ENCODE data around the gene AMER3.
A peak's percentile ranks its signal among the peaks of the same experiment; 100 is the strongest.

The AMER3 gene

GRCh38 chr2:130749641-130750040 is 5.7 kb upstream of the AMER3 start:
- DNase-seq (ENCODE audit: low spot score), result no peak

GRCh38 chr2:130754811-130755210 is 529 bp upstream of the AMER3 start:
- DNase-seq (ENCODE audit: low spot score), result no peak

GRCh38 chr2:130756053-130756873 is 923 bp downstream of the AMER3 start:
- DNase-seq (ENCODE audit: low spot score), result peak; percentile 57

GRCh38 chr2:130756874-130757668 is 1.7 kb downstream of the AMER3 start:
- DNase-seq (ENCODE audit: low spot score), result no peak

- no peak for DNase-seq (ENCODE audit: low spot score)
Measured at GRCh38 chr2:130759906-130760753, 4.8 kb downstream of the AMER3 start.

GRCh38 chr2:130760754-130761751 is 5.7 kb downstream of the AMER3 start:
- DNase-seq (ENCODE audit: low spot score), result no peak

GRCh38 chr2:130762031-130762909 is 6.9 kb downstream of the AMER3 start:
- no peak for DNase-seq (ENCODE audit: low spot score)

GRCh38 chr2:130762910-130763385 is 7.6 kb downstream of the AMER3 start:
- DNase-seq (ENCODE audit: low spot score), result no peak

- DNase-seq (ENCODE audit: low spot score), result no peak
Measured at GRCh38 chr2:130763405-130763804, 8.1 kb downstream of the AMER3 start.

GRCh38 chr2:130764035-130764820 is 8.9 kb downstream of the AMER3 start:
- no peak for DNase-seq (ENCODE audit: low spot score)

GRCh38 chr2:130764821-130765115 is 9.4 kb downstream of the AMER3 start:
- no peak for DNase-seq (ENCODE audit: low spot score)

- DNase-seq (ENCODE audit: low spot score), result no peak
Measured at GRCh38 chr2:130765464-130765863, 10.1 kb downstream of the AMER3 start.

GRCh38 chr2:130766037-130766436 is 10.7 kb downstream of the AMER3 start:
- DNase-seq (ENCODE audit: low spot score), result no peak

- no peak for DNase-seq (ENCODE audit: low spot score)
Measured at GRCh38 chr2:130766711-130767407, 11.5 kb downstream of the AMER3 start.

- DNase-seq (ENCODE audit: low spot score), result peak; percentile 37
Measured at GRCh38 chr2:130767408-130767775, 12.1 kb downstream of the AMER3 start.

GRCh38 chr2:130768191-130768855 is 13.0 kb downstream of the AMER3 start:
- no peak for DNase-seq (ENCODE audit: low spot score)

GRCh38 chr2:130769343-130769907 is 14.1 kb downstream of the AMER3 start:
- DNase-seq (ENCODE audit: low spot score), result no peak

GRCh38 chr2:130776550-130776949 is 21.2 kb downstream of the AMER3 start:
- no peak for DNase-seq (ENCODE audit: low spot score)

All from HuH-7 (cell line).